H1 (cell line): ENCODE results near the gene SUSD1.

Source experiments
- ATF3 ChIP-seq: IDR thresholded peaks from 2 replicates; pipeline ENCODE4 v1.6.1; 2011; ENCODE audit warnings: low read depth, mild to moderate bottlenecking, low read length; ENCODE audit not compliant: insufficient read depth
- BACH1 ChIP-seq: IDR thresholded peaks from 2 replicates; pipeline ENCODE4 v1.6.1; 2012; ENCODE audit warnings: low read length, improper control_type of control experiment
- CREB1 ChIP-seq: IDR thresholded peaks from 2 replicates; pipeline ENCODE4 v1.6.1; 2012; ENCODE audit warnings: inconsistent platforms
- CTCF ChIP-seq, 3 experiments: IDR thresholded peaks; 1 replicate in 2 of 3; 2 replicates in 1 of 3; pipeline versions ENCODE4 v1.5.1 to v1.6.1; 2011; ENCODE audit warnings: low read length in 3 of 3, mild to moderate bottlenecking in 3 of 3, inconsistent platforms in 2 of 3, low read depth in 1 of 3, moderate library complexity in 1 of 3; ENCODE audit not compliant: insufficient read depth in 1 of 3; ENCODE audit errors: control extremely low read depth in 1 of 3
- EGR1 ChIP-seq: IDR thresholded peaks from 2 replicates; pipeline ENCODE4 v1.6.1; 2011; ENCODE audit warnings: low read depth, low read length, borderline replicate concordance
- EZH2 ChIP-seq: fragments of 200-600 bp; sonication (generic); IDR thresholded peaks from 2 replicates; pipeline ENCODE4 v1.7.1; 2012; ENCODE audit warnings: low read depth, mild to moderate bottlenecking, moderate library complexity, low read length, inconsistent platforms; ENCODE audit not compliant: severe bottlenecking
- JUND ChIP-seq: IDR thresholded peaks from 2 replicates; pipeline ENCODE4 v1.6.1; 2011; ENCODE audit warnings: mild to moderate bottlenecking, improper control_type of control experiment, low read length
- MAX ChIP-seq: IDR thresholded peaks from 2 replicates; pipeline ENCODE4 v1.6.1; 2012; ENCODE audit warnings: inconsistent platforms
- POLR2A ChIP-seq, 2 experiments: IDR thresholded peaks; 1 replicate in 1 of 2; 2 replicates in 1 of 2; pipeline ENCODE4 v1.6.1; 2011; ENCODE audit warnings: low read depth in 2 of 2, low read length in 2 of 2, mild to moderate bottlenecking in 2 of 2; ENCODE audit errors: control extremely low read depth in 1 of 2
- POLR2AphosphoS5 ChIP-seq: IDR thresholded peaks from 2 replicates; pipeline ENCODE4 v1.6.1; 2011; ENCODE audit warnings: low read depth, low read length
- RFX5 ChIP-seq: IDR thresholded peaks from 2 replicates; pipeline ENCODE4 v1.6.1; 2011; ENCODE audit warnings: low read depth, low read length, improper control_type of control experiment, borderline replicate concordance
- TAF1 ChIP-seq: IDR thresholded peaks from 2 replicates; pipeline ENCODE4 v1.6.1; 2011; ENCODE audit warnings: mild to moderate bottlenecking, low read depth, low read length

GRCh38 chr9:111991179-111991578 lies 183.9 kb downstream of the SUSD1 start:
- TF ChIP-seq POLR2A (IDR thresholded peaks at IDR 0.05; ENCODE audit: control extremely low read depth in 1 of 2, low read depth in 2 of 2, low read length in 2 of 2) (no peak), CTCF (IDR thresholded peaks at IDR 0.05; ENCODE audit: control extremely low read depth in 1 of 3, insufficient read depth in 1 of 3, low read depth in 1 of 3, low read length in 3 of 3) (no peak), POLR2AphosphoS5 (no peak), ATF3 (no peak), EGR1 (no peak), RFX5 (no peak), BACH1 (no peak), TAF1 (no peak), EZH2 (no peak), JUND (no peak), MAX (no peak), CREB1 (no peak)
